ENCODE measurements around the gene FBN1.

DNA sequence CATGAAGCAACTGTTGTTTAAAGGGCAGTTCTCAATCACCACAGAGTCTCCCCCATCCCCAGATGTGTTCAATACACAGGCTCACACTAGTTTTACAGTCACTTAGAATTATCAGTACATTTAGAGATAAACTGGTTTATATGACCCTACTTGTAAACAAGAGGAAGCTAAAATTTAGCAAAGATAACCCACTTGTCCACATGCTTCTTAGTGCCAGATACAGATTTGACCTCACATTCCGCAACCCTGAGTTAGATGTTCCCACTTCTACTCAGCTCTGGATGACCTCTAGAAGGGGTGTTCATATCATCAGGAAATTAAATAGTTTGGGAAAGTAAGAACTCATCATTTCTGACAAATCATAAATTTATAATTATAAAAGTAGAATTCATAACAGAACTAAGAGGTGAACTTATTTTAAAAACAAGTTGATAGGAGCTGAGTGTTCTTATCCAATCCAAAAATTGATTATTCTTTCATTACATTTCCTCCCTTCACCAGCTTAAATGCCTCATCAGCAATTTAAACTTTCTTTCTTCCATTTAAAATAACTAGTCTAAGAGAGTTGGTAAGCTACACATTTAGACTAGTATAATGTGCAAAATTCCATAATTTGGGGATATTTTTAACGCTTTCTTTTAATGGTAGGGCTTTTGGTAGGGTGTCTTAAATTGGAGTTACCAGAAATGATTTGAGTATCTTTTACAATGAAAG is 131.2 kb downstream of the FBN1 start:
- TF ChIP-seq, protein P1, sequence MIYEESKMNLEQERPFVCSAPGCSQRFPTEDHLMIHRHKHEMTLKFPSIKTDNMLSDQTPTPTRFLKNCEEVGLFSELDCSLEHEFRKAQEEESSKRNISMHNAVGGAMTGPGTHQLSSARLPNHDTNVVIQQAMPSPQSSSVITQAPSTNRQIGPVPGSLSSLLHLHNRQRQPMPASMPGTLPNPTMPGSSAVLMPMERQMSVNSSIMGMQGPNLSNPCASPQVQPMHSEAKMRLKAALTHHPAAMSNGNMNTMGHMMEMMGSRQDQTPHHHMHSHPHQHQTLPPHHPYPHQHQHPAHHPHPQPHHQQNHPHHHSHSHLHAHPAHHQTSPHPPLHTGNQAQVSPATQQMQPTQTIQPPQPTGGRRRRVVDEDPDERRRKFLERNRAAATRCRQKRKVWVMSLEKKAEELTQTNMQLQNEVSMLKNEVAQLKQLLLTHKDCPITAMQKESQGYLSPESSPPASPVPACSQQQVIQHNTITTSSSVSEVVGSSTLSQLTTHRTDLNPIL (CRISPR knock-in tag; IDR thresholded peaks at IDR 0.05; ENCODE audit: low read depth): no peak
- TF ChIP-seq ZFP3 (CRISPR knock-in tag; IDR thresholded peaks at IDR 0.05) (no peak), PPARA (CRISPR knock-in tag; IDR thresholded peaks at IDR 0.05; ENCODE audit: borderline replicate concordance) (no peak), OSR1 (CRISPR knock-in tag; IDR thresholded peaks at IDR 0.05) (no peak), ZNF565 (CRISPR knock-in tag; conservative IDR thresholded peaks at IDR 0.05; ENCODE audit: low read depth) (no peak)
